NCI-H1048 (cell line): Measurements from ENCODE around the gene MCF2.

ENCODE experiments used
- DNase-seq: peaks from one replicate; lab custom pipeline; 2025; lab: John Stamatoyannopoulos, UW

MCF2 gene

DNA sequence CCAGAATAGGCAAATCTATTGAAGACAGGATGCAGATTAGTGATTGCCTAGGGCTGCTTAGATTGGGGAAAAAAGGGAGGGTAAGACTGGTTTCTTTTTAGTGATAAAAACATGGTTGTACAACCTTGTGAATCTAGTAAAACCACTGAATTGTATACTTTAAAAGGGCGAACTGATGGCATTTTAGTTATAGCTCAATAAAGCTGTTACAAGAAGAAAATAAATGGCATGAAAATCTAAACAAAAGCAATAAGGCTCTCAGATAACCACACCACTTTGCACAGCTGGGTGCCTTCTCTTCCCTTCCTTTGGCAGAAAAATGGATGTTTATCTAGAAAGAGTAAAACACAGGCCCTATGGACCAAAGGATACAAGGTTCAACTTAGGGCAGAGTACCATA is 107.9 kb downstream of the MCF2 start:
- DNase-seq, result no peak

- DNase-seq, result no peak
These were observed 111.9 kb downstream of the MCF2 start for GRCh38 chrX:139596068-139596467.

DNA sequence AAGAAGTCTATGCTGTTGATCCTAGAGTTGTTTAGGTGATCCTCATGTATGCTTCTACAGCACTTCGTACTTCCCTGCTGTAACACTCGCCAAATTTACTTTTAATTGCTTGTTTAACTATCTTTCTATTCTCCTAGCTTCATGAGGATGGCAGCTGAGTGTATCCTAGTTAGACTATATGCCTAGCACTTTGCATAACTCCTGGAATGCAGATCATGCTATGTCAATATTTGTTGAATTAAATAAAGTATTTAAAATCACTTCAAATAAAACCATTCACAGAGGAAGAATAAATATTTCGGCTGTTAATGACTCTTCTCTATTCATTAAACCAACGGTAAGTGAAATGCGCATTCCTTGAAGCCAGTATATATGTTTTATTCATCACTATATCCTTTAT is 122.4 kb downstream of the MCF2 start:
- no peak for DNase-seq

GRCh38 chrX:139581068-139581467 is 126.9 kb downstream of the MCF2 start:
- no peak for DNase-seq

- no peak for DNase-seq
These were observed 141.0 kb downstream of the MCF2 start for GRCh38 chrX:139566981-139567380.

DNA sequence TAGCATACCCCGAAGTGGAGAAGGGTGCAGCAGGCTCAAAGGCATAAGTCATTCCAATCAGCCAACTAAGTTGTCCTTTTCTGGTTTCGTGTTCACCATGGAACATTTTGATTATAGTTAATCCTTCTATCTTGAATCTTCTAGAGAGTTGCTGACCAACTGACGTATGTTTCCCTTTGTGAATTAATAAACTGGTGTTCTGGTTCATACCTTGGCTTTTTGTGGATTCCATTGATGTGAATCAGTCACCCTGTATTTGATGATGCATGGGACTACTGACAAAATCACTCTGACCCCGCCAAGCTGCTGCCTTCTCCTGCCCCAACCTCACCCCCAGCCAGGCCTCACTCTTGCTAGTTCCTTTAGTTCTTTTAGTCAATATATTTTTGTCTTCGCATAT is 144.7 kb downstream of the MCF2 start:
- no peak for DNase-seq

DNA sequence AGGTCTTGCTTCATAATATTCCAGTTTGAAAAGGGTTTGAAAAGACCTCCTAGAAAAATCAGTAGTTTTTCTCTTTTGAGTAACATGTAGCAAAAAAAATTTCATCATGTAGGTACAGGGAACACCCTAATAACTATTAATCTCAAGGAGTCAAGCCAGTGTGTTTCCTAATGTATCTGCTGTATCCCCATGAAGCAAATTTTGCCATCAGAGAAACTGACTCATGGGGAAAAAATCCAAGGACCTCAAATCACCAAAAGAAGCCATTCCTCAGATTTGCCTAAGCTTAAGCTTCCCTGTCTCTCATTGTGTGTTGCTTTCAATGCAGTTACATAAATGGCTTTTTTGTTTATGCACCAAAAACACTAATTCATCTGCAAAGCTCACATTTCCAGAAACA is 147.7 kb downstream of the MCF2 start:
- DNase-seq, result no peak

DNA sequence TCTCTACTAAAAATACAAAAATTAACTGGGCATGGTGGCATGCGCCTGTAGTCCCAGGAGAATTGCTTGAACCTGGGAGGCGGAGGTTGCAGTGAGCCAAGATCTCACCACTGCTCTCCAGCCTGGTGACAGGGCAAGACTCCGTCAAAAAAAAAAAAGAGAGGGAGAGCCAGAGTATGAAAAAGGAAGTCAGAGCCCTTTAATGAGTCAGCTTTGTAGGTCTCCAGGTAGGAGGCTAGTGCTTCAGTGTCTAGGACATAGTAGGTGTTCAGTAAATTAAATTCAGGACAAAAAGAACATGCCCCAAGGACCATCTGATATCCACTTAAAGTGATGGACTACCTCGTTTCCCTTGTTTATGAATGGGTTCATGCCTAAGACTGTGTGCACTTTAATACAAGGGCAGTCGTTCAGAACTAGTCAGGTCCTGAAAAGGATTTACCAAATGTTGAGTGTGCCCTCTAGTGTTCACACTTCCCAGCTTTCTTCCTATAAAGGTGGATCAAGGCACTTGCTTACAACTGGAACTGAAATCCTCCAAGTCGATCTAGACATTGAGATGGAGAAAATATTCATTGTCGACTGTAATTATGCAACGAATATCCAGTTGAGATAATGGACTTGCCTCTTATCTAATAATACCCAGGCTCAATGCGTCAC is 148.5 kb downstream of the MCF2 start:
- peak; percentile 23 for DNase-seq

GRCh38 chrX:139554991-139555675 is 152.8 kb downstream of the MCF2 start:
- no peak for DNase-seq

GRCh38 chrX:139554376-139554775 is 153.6 kb downstream of the MCF2 start:
- no peak for DNase-seq

GRCh38 chrX:139544591-139544990 is 163.4 kb downstream of the MCF2 start:
- no peak for DNase-seq

DNA sequence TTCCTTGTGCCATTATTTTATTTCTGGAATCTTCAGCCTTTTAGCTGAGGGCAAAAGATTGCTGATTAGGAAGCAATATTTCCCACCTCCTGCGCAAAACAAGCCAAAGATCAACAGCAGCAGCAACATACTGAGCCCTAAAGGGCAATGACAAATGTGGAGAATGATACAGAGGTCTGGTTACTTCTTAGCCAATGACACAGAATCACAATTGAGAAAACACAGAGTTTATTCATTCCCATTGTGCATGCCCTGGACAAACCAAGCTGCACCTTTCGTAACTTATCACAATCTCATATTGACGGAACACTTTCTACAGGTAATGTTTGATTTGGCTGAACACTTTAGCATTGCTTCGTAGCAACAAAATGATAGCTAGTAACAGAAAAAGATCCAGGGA is 164.0 kb downstream of the MCF2 start:
- DNase-seq, result no peak

- no peak for DNase-seq
These were observed 165.3 kb downstream of the MCF2 start for GRCh38 chrX:139542652-139543051.

DNA sequence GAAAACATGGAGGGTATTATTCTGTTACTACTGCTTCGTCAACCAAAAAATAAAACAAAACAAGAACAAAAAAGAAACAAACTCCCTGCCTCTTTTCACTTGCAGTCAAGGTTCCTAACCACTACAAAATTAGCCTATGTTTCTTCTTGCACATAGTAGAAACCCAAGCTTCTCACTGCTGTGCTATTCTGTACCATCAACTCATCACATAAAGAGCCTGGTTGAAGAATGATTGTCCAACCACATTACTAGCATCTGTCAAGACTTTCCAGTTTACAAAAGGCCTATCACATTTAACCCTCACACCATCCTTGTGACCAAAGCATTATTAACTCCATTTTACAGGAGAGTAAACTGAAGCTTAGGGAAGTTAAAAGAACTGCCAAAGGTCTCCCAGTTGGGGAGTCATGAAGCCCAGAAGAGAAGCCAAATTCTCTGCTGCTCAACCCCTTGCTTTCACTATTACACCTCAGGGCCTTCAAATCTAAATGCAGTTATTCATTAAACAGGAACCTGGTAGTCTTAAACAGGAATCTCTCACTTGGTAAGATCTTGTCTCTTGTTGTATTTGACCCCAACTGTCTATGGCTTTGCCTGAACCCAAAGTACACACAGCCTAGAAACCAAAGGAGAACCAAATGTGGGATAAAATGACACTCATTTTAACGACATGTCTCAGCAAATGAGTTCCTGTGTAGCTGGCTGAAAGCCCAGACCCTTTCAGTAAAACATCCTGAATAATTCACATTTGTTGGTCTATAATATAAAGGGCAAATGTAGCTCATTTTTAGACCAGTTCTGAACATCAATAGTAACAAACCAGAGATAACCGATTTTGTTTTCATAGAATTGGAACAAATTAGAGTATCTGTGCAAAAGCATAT is 168.8 kb downstream of the MCF2 start:
- no peak for DNase-seq

GRCh38 chrX:139533444-139533843 is 174.5 kb downstream of the MCF2 start:
- DNase-seq, result no peak

- DNase-seq, result no peak
These were observed 175.1 kb downstream of the MCF2 start for GRCh38 chrX:139532834-139533233.
